Panc1 (cell line): ENCODE results near the gene CDK6. TPM values are rescaled to one million over a fixed set of nuclear protein-coding genes. Genes with fewer than 3 reads are reported as not detected.

Experiments
- ATAC-seq: fragments of 200-7000 bp; cut with Tn5 transposase; 2 replicates; pipeline ENCODE4 v1.9.1; 2020; ENCODE audit warnings: mild to moderate bottlenecking, moderate library complexity
- BruUV-seq: library from RNA; stranded (reverse); fragments of 400-500 nt; replicated peaks from 2 replicates; lab custom pipeline; 2021; lab: Mats Ljungman, UMichigan
- CTCF ChIA-PET: fragments of 300-600 bp; sonication (Branson Sonifier 250); formaldehyde crosslinking; loops from one replicate; lab custom pipeline; 2022; ENCODE audit warnings: antibody characterized with exemption; lab: Charles Lee
- POLR2A ChIA-PET: fragments of 300-600 bp; sonication (Branson Sonifier 250); formaldehyde crosslinking; loops from one replicate; lab custom pipeline; 2022; ENCODE audit warnings: antibody characterized with exemption; lab: Charles Lee
- DNase-seq: peaks from one replicate; pipeline ENCODE4 v3.0.0-alpha.2; 2010; ENCODE audit warnings: low read depth, low spot score
- H3K27ac ChIP-seq: 2 replicates; pipeline ENCODE4 v1.5.1; 2011; ENCODE audit warnings: mild to moderate bottlenecking, low read length, inconsistent platforms
- H3K27me3 ChIP-seq: fragments of 200-500 bp; sonication (Bioruptor generic); 2 replicates; pipeline ENCODE4 v1.6.0; 2014; ENCODE audit warnings: low read length, inconsistent platforms; ENCODE audit not compliant: control insufficient read depth, insufficient read depth
- H3K36me3 ChIP-seq: fragments of 200-500 bp; sonication (Bioruptor generic); 2 replicates; pipeline ENCODE4 v1.5.1; 2014; ENCODE audit warnings: inconsistent platforms, mild to moderate bottlenecking, low read length, moderate library complexity; ENCODE audit not compliant: control insufficient read depth, insufficient read depth
- H3K4me1 ChIP-seq: 2 replicates; pipeline ENCODE4 v1.5.1; 2011; ENCODE audit warnings: inconsistent platforms, mild to moderate bottlenecking, low read length, moderate library complexity; ENCODE audit not compliant: control insufficient read depth, insufficient read depth
- H3K4me3 ChIP-seq, 2 experiments: 2 replicates each; pipeline ENCODE4 v1.5.1; 2011 to 2012; ENCODE audit warnings: low read depth in 2 of 2, low read length in 2 of 2, mild to moderate bottlenecking in 2 of 2, inconsistent platforms in 1 of 2, moderate library complexity in 1 of 2
- H3K9me3 ChIP-seq: fragments of 200-500 bp; sonication (Bioruptor generic); 2 replicates; pipeline ENCODE4 v1.5.1; 2014; ENCODE audit warnings: low read depth, mild to moderate bottlenecking, inconsistent platforms, low read length, moderate library complexity; ENCODE audit not compliant: control insufficient read depth, insufficient read depth
- CTCF ChIP-seq: fragments of 450-650 bp; IDR thresholded peaks from 2 replicates; pipeline ENCODE4 v1.5.1; 2017; ENCODE audit warnings: mild to moderate bottlenecking
- POLR2AphosphoS5 ChIP-seq: IDR thresholded peaks from 2 replicates; pipeline ENCODE4 v1.6.1; 2012; ENCODE audit warnings: mild to moderate bottlenecking, low read depth, low read length, moderate library complexity
- REST ChIP-seq, 2 experiments: IDR thresholded peaks; 2 replicates each; pipeline ENCODE4 v1.6.1; 2011 to 2012; ENCODE audit warnings: low read depth in 2 of 2, control low read depth in 1 of 2, low read length in 1 of 2, mild to moderate bottlenecking in 1 of 2, moderate library complexity in 1 of 2; ENCODE audit not compliant: insufficient read depth in 1 of 2
- SIN3A ChIP-seq: IDR thresholded peaks from 2 replicates; pipeline ENCODE4 v1.6.1; 2012; ENCODE audit warnings: low read depth, mild to moderate bottlenecking, low read length, moderate library complexity, borderline replicate concordance; ENCODE audit not compliant: insufficient read depth
- TCF7L2 ChIP-seq: IDR thresholded peaks from 2 replicates; pipeline ENCODE4 v1.6.1; 2011; ENCODE audit warnings: mild to moderate bottlenecking, low read depth, low read length, inconsistent platforms
- in situ Hi-C: cut with HindIII; loops from 2 replicates; pipeline ENCODE4 v1.10.0; 2016; ENCODE audit warnings: low sequenced_read_pairs, low pct_unique_long_range_greater_than_20kb
- intact Hi-C: fragments of 100-400 bp; cut with micrococcal nuclease; formaldehyde crosslinking; loops from one replicate; pipeline ENCODE4 v1.10.0; 2022; ENCODE audit not compliant: unreplicated experiment
- total RNA-seq: library from RNA; stranded (reverse); gene quantifications from one replicate; pipeline ENCODE4 v1.2.1, GENCODE V29; 2021; ENCODE audit not compliant: unreplicated experiment

The CDK6 gene
- total RNA-seq, 1 experiment from 2014 or later, result 57.4 TPM

- intact Hi-C loops (loop anchor here (5.0 kb wide), 1 partner anchor 75 kb away; no protein-coding TSS in a partner anchor), in situ Hi-C loops (no loop called here)
- H3K4me1 ChIP-seq, result peaks cover 65% of the 10 kb centered on the region
- TF ChIP-seq SIN3A (no peak), POLR2AphosphoS5 (no peak), CTCF (no peak), TCF7L2 (no peak), REST (IDR thresholded peaks at IDR 0.05; ENCODE audit: insufficient read depth in 1 of 2, low read depth in 2 of 2, low read length in 1 of 2) (no peak)
- peak overlapping the region; percentile 97 for H3K27ac ChIP-seq
- peaks cover 6% of the 10 kb centered on the region; the same call in 1 of the 2 replicates for H3K9me3 ChIP-seq
- peak overlapping the region; percentile 5 to 28; a peak in 3 of 4 replicates for H3K4me3 ChIP-seq
- POLR2A ChIA-PET, result interaction anchor here (0.6 kb wide), 2 partner anchors 64 to 102 kb away, joined by 5 to 6 read pairs; no protein-coding TSS in a partner anchor
- no peak for ATAC-seq
- no peaks in the 10 kb centered on the region for H3K27me3 ChIP-seq
- CTCF ChIA-PET, result no interaction called here
- H3K36me3 ChIP-seq, result no peaks in the 10 kb centered on the region
- peak; percentile 22 for DNase-seq
- BruUV-seq, result no TSS peak
These were observed 139.0 kb downstream of the CDK6 start for GRCh38 chr7:92697414-92697813.

- BruUV-seq, result no TSS peak
- intact Hi-C loops, result loop anchor here (5.0 kb wide), 1 partner anchor 75 kb away; no protein-coding TSS in a partner anchor
- peak overlapping the region; percentile 97 for H3K27ac ChIP-seq
These were observed 139.4 kb downstream of the CDK6 start for GRCh38 chr7:92697012-92697411.

More at GRCh38 chr7:92697012-92697411, 139.4 kb downstream of the CDK6 start:
- peak; percentile 18 for DNase-seq
- in situ Hi-C loops, result no loop called here
- H3K36me3 ChIP-seq, result no peaks in the 10 kb centered on the region
- ChIA-PET CTCF (no interaction called here), POLR2A (no interaction called here)
- peak overlapping the region; percentile 5 to 28; a peak in 3 of 4 replicates for H3K4me3 ChIP-seq
- TF ChIP-seq POLR2AphosphoS5, result no peak
- no peak for TF ChIP-seq CTCF
- TF ChIP-seq REST (IDR thresholded peaks at IDR 0.05; ENCODE audit: insufficient read depth in 1 of 2, low read depth in 2 of 2, low read length in 1 of 2), result no peak
- no peak for TF ChIP-seq SIN3A
- no peak for TF ChIP-seq TCF7L2
- ATAC-seq, result no peak
- peaks cover 65% of the 10 kb centered on the region for H3K4me1 ChIP-seq
- peaks cover 6% of the 10 kb centered on the region; the same call in 1 of the 2 replicates for H3K9me3 ChIP-seq
- no peaks in the 10 kb centered on the region for H3K27me3 ChIP-seq
